Endothelial cell (in vitro differentiated cells): ENCODE results near the gene SNPH. TPM values are rescaled to one million over a fixed set of nuclear protein-coding genes. Genes with fewer than 3 reads are reported as not detected.

ENCODE experiments used
- DNase-seq: peaks from one replicate; pipeline ENCODE4 v3.0.0; 2021; ENCODE audit warnings: low spot score
- H3K27ac Mint-ChIP-seq: one replicate; pipeline ENCODE4 v1.8.0; 2021; ENCODE audit warnings: mixed read lengths, inconsistent platforms; ENCODE audit not compliant: unreplicated experiment
- H3K27me3 Mint-ChIP-seq: one replicate; pipeline ENCODE4 v1.8.0; 2021; ENCODE audit warnings: mild to moderate bottlenecking, moderate library complexity, mixed read lengths, inconsistent platforms; ENCODE audit not compliant: unreplicated experiment
- H3K36me3 Mint-ChIP-seq: one replicate; pipeline ENCODE4 v1.8.0; 2021; ENCODE audit warnings: mild to moderate bottlenecking, low read depth, mixed read lengths, inconsistent platforms; ENCODE audit not compliant: unreplicated experiment
- H3K4me1 Mint-ChIP-seq: one replicate; pipeline ENCODE4 v1.8.0; 2021; ENCODE audit warnings: mild to moderate bottlenecking, mixed read lengths, inconsistent platforms; ENCODE audit not compliant: unreplicated experiment
- H3K4me3 Mint-ChIP-seq: one replicate; pipeline ENCODE4 v1.8.0; 2021; ENCODE audit warnings: mild to moderate bottlenecking, mixed read lengths, inconsistent platforms; ENCODE audit not compliant: unreplicated experiment
- H3K9me3 Mint-ChIP-seq: one replicate; pipeline ENCODE4 v1.8.0; 2021; ENCODE audit warnings: mixed read lengths, inconsistent platforms; ENCODE audit not compliant: unreplicated experiment
- total RNA-seq: library from RNA; stranded (reverse); fragmentation: NEBNext Ultra II Directional; extraction: Animal tissue kit (Norgen Biotek cat#: 25700); gene quantifications from one replicate; pipeline ENCODE4 v1.2.1, GENCODE V29; 2021; ENCODE audit not compliant: unreplicated experiment
- TF ChIP-seq, protein P1 (sequence below): fragments of 200-600 bp; sonication (generic); IDR thresholded peaks from one replicate; pipeline ENCODE4 v1.5.0; 2021; ENCODE audit warnings: antibody characterized with exemption; ENCODE audit not compliant: unreplicated experiment

Gene SNPH
- total RNA-seq, 1 donor from 2014 or later = 8.4 TPM

- Mint-ChIP-seq H3K9me3 (peaks cover 3% of the 10 kb centered on the region), H3K27me3 (no peaks in the 10 kb centered on the region), H3K36me3 (peaks cover 3% of the 10 kb centered on the region), H3K4me1 (peaks cover 4% of the 10 kb centered on the region), H3K4me3 (no peak overlapping the region), H3K27ac (no peak overlapping the region)
- TF ChIP-seq, protein P1, sequence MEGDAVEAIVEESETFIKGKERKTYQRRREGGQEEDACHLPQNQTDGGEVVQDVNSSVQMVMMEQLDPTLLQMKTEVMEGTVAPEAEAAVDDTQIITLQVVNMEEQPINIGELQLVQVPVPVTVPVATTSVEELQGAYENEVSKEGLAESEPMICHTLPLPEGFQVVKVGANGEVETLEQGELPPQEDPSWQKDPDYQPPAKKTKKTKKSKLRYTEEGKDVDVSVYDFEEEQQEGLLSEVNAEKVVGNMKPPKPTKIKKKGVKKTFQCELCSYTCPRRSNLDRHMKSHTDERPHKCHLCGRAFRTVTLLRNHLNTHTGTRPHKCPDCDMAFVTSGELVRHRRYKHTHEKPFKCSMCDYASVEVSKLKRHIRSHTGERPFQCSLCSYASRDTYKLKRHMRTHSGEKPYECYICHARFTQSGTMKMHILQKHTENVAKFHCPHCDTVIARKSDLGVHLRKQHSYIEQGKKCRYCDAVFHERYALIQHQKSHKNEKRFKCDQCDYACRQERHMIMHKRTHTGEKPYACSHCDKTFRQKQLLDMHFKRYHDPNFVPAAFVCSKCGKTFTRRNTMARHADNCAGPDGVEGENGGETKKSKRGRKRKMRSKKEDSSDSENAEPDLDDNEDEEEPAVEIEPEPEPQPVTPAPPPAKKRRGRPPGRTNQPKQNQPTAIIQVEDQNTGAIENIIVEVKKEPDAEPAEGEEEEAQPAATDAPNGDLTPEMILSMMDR = no peak
- no peak for DNase-seq
Observed at GRCh38 chr20:1252416-1252815, 13.7 kb upstream of the SNPH start.

- Mint-ChIP-seq H3K9me3 (peaks cover 3% of the 10 kb centered on the region), H3K36me3 (peaks cover 3% of the 10 kb centered on the region), H3K27me3 (no peaks in the 10 kb centered on the region), H3K4me3 (no peak overlapping the region), H3K27ac (no peak overlapping the region), H3K4me1 (peaks cover 5% of the 10 kb centered on the region)
- TF ChIP-seq, protein P1 = no peak
- no peak for DNase-seq
Observed at GRCh38 chr20:1254254-1254653, 11.8 kb upstream of the SNPH start.

DNA sequence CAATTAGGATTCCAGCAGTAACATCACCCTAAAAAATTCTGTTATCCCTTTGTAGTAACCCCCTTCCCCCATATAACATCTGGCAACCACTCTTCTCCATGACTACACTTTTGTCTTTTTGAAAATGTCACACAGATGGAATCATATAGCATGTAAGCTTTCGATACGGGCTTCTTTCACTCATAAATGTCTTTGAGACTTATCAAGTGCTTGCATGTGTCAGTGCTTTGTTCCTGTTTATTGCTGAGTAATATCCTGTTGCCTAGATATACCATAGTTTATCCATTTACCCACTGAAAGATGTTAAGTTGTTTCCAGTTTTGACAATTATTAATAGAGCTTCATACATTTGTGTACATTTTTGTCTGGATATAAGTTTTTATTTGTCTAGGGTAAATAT lies 10.4 kb upstream of the SNPH start:
- Mint-ChIP-seq H3K36me3 (peaks cover 3% of the 10 kb centered on the region), H3K9me3 (peaks cover 3% of the 10 kb centered on the region), H3K27me3 (no peaks in the 10 kb centered on the region), H3K27ac (no peak overlapping the region), H3K4me1 (peaks cover 5% of the 10 kb centered on the region), H3K4me3 (no peak overlapping the region)
- no peak for DNase-seq
- TF ChIP-seq, protein P1 = no peak

- TF ChIP-seq, protein P1 = no peak
- Mint-ChIP-seq H3K27me3 (peaks cover 4% of the 10 kb centered on the region), H3K36me3 (peaks cover 2% of the 10 kb centered on the region), H3K27ac (no peak overlapping the region), H3K9me3 (no peaks in the 10 kb centered on the region), H3K4me3 (no peak overlapping the region), H3K4me1 (peaks cover 27% of the 10 kb centered on the region)
- DNase-seq = no peak
Observed at GRCh38 chr20:1263853-1264252, 2.2 kb upstream of the SNPH start.

DNA sequence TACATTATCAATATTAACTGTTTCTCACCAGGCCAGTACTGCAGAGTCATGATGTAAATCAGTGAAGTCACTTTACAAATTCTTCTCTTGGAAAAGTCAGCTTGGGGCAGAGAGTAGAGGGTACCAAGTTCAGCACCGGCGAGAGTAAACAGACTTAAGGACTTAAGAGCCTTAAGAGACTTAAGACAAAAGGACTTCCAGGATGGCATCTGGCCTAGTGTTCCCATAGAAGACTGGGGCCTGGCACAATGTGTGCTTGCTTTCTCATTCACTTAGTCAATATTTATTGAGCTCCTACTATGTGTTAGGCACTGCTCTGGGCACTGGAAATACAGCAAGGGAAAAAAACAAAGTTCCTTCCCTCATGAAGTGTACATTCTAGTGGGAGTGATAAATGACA lies 1.4 kb upstream of the SNPH start:
- Mint-ChIP-seq H3K9me3 (no peaks in the 10 kb centered on the region), H3K4me1 (peaks cover 27% of the 10 kb centered on the region), H3K4me3 (no peak overlapping the region), H3K27ac (no peak overlapping the region), H3K36me3 (peaks cover 3% of the 10 kb centered on the region), H3K27me3 (peaks cover 4% of the 10 kb centered on the region)
- no peak for DNase-seq
- TF ChIP-seq, protein P1 = no peak
